ENCODE measurements around the gene USP25. TPM values are rescaled to one million over a fixed set of nuclear protein-coding genes. Genes with fewer than 3 reads are reported as not detected.

Gene USP25
- total RNA-seq, 1 donor from 2014 or later, result 45.2 TPM

DNA sequence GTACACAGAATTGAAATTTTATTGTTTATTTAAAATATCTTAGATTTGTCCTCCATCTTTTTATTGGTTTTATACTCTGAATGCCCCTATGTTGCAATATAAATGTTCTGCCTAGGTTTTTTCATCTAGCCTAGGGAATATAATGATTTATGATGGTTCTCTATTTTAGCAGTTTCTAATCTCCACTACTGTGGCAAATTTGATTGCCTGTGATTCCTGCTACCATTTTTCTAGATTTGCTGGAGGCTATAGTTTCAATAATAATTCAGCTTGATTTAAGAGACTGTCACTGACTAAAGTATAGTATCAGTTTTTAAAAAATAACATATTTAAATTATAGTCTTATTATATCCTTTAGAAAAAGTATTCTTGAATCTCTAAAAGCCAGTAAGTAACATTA lies 90.5 kb downstream of the USP25 start:
- Mint-ChIP-seq H3K4me3 (ENCODE audit: unreplicated experiment) (no peak overlapping the region), H3K27me3 (ENCODE audit: unreplicated experiment) (no peaks in the 10 kb centered on the region)

DNA sequence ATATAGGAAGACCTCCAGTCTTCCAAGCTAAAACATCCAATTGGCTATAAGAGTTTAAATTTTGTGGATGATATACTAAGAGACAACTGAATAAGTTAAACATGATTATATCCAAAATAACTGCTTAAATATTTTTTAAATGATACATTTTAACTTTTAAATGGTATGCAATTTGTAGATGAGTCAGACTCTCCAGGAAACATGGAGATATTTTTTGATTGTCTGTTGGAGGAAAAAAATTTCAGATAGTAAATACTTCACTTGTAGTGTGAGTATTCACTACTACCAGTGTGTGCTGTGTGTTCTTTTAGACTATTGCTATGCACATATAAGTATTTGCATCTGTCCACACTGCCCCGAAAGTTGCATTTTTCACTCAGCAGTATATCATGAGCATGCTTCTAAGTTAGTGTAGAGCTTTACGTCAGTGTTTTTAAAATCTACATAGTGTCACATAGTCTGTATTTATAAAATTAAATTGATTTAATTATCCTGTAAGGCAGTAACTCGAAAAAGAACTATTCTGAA lies 91.1 kb downstream of the USP25 start:
- no peak overlapping the region for H3K27ac Mint-ChIP-seq (ENCODE audit: unreplicated experiment)
- no peaks in the 10 kb centered on the region for H3K27me3 Mint-ChIP-seq (ENCODE audit: unreplicated experiment)
- TF ChIP-seq, protein P1, sequence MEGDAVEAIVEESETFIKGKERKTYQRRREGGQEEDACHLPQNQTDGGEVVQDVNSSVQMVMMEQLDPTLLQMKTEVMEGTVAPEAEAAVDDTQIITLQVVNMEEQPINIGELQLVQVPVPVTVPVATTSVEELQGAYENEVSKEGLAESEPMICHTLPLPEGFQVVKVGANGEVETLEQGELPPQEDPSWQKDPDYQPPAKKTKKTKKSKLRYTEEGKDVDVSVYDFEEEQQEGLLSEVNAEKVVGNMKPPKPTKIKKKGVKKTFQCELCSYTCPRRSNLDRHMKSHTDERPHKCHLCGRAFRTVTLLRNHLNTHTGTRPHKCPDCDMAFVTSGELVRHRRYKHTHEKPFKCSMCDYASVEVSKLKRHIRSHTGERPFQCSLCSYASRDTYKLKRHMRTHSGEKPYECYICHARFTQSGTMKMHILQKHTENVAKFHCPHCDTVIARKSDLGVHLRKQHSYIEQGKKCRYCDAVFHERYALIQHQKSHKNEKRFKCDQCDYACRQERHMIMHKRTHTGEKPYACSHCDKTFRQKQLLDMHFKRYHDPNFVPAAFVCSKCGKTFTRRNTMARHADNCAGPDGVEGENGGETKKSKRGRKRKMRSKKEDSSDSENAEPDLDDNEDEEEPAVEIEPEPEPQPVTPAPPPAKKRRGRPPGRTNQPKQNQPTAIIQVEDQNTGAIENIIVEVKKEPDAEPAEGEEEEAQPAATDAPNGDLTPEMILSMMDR (IDR thresholded peaks at IDR 0.05), result no peak
- peaks cover 43% of the 10 kb centered on the region for H3K36me3 Mint-ChIP-seq (ENCODE audit: unreplicated experiment)
- H3K4me1 Mint-ChIP-seq (ENCODE audit: unreplicated experiment), result peaks cover 22% of the 10 kb centered on the region
- H3K9me3 Mint-ChIP-seq (ENCODE audit: unreplicated experiment), result no peaks in the 10 kb centered on the region
- no peak overlapping the region for H3K4me3 Mint-ChIP-seq (ENCODE audit: unreplicated experiment)
- DNase-seq (ENCODE audit: extremely low spot score, unreplicated experiment), result no peak

More for the DNA sequence above, 90.5 kb downstream of the USP25 start:
- TF ChIP-seq, protein P1 (IDR thresholded peaks at IDR 0.05), result no peak
- Mint-ChIP-seq H3K9me3 (ENCODE audit: unreplicated experiment) (no peaks in the 10 kb centered on the region), H3K4me1 (ENCODE audit: unreplicated experiment) (peaks cover 20% of the 10 kb centered on the region), H3K27ac (ENCODE audit: unreplicated experiment) (no peak overlapping the region), H3K36me3 (ENCODE audit: unreplicated experiment) (peaks cover 47% of the 10 kb centered on the region)
- no peak for DNase-seq (ENCODE audit: extremely low spot score, unreplicated experiment)

DNA sequence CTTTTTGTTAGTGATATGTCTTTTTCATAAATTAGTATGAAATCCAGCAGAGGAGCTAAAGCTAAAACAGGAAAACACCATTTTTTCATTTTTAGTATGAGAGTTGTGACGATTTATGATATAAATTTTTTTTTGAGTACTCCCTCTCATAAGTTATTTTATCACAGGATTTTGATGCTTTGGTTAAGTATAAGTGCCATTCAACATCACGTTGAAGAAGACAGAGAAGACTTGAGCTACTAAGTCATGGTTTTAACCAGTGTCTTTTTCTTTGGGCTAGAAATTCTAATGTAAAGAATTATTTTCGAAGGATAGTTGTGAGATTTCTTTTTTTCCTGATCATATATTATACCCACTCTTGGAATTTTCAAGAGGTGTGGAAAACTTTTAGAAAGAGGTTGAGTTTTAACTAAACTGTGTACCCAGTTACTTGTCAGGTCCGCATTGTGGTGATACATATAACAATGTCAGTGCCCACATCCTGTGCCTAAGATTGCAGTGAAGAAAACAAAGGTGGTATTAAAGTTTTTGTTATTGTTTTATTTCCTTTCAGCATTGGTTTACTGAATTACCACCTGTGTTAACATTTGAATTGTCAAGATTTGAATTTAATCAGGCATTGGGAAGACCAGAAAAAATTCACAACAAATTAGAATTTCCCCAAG lies 93.8 kb downstream of the USP25 start:
- Mint-ChIP-seq H3K9me3 (ENCODE audit: unreplicated experiment) (no peaks in the 10 kb centered on the region), H3K4me1 (ENCODE audit: unreplicated experiment) (peaks cover 25% of the 10 kb centered on the region), H3K27ac (ENCODE audit: unreplicated experiment) (no peak overlapping the region), H3K27me3 (ENCODE audit: unreplicated experiment) (no peaks in the 10 kb centered on the region), H3K4me3 (ENCODE audit: unreplicated experiment) (no peak overlapping the region), H3K36me3 (ENCODE audit: unreplicated experiment) (peaks cover 30% of the 10 kb centered on the region)
- TF ChIP-seq, protein P1 (IDR thresholded peaks at IDR 0.05), result no peak
- no peak for DNase-seq (ENCODE audit: extremely low spot score, unreplicated experiment)

DNA sequence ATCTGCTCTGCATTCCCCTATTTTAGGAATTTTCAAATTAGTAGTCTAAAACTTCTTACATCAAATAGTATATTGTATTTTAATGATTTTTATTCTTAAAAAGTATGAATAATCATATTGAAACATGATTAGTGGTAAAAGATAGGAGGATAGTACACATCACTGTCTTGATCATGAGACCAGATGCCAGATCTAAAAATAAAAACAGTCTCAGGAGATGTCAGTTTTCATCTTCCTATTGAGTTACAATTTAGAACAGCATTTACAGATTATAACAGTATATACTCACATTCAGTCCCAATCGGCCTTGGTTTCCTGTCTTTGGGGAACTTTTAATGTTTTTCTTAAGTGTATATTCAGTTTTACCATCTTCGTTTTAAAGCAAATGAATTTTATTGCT lies 95.9 kb downstream of the USP25 start:
- Mint-ChIP-seq H3K4me3 (ENCODE audit: unreplicated experiment) (no peak overlapping the region), H3K4me1 (ENCODE audit: unreplicated experiment) (peaks cover 15% of the 10 kb centered on the region), H3K36me3 (ENCODE audit: unreplicated experiment) (peaks cover 15% of the 10 kb centered on the region), H3K27me3 (ENCODE audit: unreplicated experiment) (no peaks in the 10 kb centered on the region), H3K27ac (ENCODE audit: unreplicated experiment) (no peak overlapping the region), H3K9me3 (ENCODE audit: unreplicated experiment) (no peaks in the 10 kb centered on the region)
- TF ChIP-seq, protein P1 (IDR thresholded peaks at IDR 0.05), result no peak
- no peak for DNase-seq (ENCODE audit: extremely low spot score, unreplicated experiment)

DNA sequence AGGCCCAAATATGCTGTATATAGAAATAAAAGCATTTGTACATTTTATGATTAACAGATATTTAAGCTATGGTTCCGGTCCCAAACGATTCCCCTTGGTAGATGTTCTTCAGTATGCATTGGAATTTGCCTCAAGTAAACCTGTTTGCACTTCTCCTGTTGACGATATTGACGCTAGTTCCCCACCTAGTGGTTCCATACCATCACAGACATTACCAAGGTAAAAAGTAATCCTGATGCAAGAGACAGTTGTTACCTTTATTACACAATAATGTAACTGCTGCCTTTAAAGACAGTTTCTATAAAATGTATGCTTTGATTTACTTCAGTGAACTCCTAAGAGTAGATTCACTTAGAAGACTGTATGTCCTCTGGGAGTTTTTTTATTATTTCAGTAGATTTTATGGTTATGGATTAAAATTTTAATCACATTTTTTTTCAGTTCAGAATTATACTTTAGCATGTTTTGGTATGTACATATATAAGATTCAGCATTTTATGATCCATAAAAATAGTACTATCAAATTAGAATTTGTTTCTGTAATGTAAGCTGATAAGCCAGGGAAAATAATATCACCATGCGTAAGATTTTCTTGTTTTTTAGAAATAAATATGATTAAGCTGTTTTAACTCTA lies 96.5 kb downstream of the USP25 start:
- no peak for DNase-seq (ENCODE audit: extremely low spot score, unreplicated experiment)
- no peak overlapping the region for H3K27ac Mint-ChIP-seq (ENCODE audit: unreplicated experiment)
- TF ChIP-seq, protein P1 (IDR thresholded peaks at IDR 0.05), result peak; percentile 60
- H3K27me3 Mint-ChIP-seq (ENCODE audit: unreplicated experiment), result no peaks in the 10 kb centered on the region
- H3K9me3 Mint-ChIP-seq (ENCODE audit: unreplicated experiment), result no peaks in the 10 kb centered on the region
- no peak overlapping the region for H3K4me3 Mint-ChIP-seq (ENCODE audit: unreplicated experiment)
- peaks cover 17% of the 10 kb centered on the region for H3K36me3 Mint-ChIP-seq (ENCODE audit: unreplicated experiment)
- peaks cover 11% of the 10 kb centered on the region for H3K4me1 Mint-ChIP-seq (ENCODE audit: unreplicated experiment)
